Stimulated activated CD8-positive, alpha-beta memory T cell treated with anti-CD3 and anti-CD28 coated beads, Interleukin-7, amount 100 ng/mL, for 1 hour (primary cell): ENCODE measurements around the gene PRDX2.

Experiments
- DNase-seq, 2 donors: peaks; one replicate each; pipeline ENCODE4 v3.0.0-alpha.2; 2020; ENCODE audit warnings: low read depth in 2 of 2

Gene PRDX2

GRCh38 chr19:12752056-12752781, 49.4 kb downstream of the PRDX2 start:
- no peak for DNase-seq

GRCh38 chr19:12751635-12752034, 50.0 kb downstream of the PRDX2 start, which contains the start of gene BEST2:
Gene BEST2 (plus strand): TSS chr19:12751791. CDS start chr19:12752593, 802 bp downstream.
- DNase-seq: no peak

- DNase-seq: no peak
These were observed 50.7 kb downstream of the PRDX2 start for GRCh38 chr19:12750851-12751250.

- DNase-seq: no peak
These were observed 51.6 kb downstream of the PRDX2 start for GRCh38 chr19:12749938-12750521.

- no peak for DNase-seq
These were observed 53.1 kb downstream of the PRDX2 start for GRCh38 chr19:12748489-12748888.
